HFF-Myc (cell line): Measurements from ENCODE around the gene YTHDF1.

ENCODE experiments used
- DNase-seq: peaks from one replicate; pipeline ENCODE4 v3.0.0-alpha.2; 2011; ENCODE audit warnings: low read depth; ENCODE audit errors: extremely low read depth
- H3K4me3 ChIP-seq: replicated peaks from 2 replicates; pipeline ENCODE4 v1.5.1; 2011; ENCODE audit warnings: low read depth, mild to moderate bottlenecking, control low read depth, low read length
- CTCF ChIP-seq: IDR thresholded peaks from 2 replicates; pipeline ENCODE4 v1.5.1; 2012; ENCODE audit warnings: mild to moderate bottlenecking, low read depth, low read length, control low read depth; ENCODE audit errors: missing control alignments

The YTHDF1 gene

GRCh38 chr20:63167026-63167917 is 48.7 kb downstream of the YTHDF1 start:
- no peak for TF ChIP-seq CTCF
- DNase-seq: no peak
- H3K4me3 ChIP-seq: no peak overlapping the region

- H3K4me3 ChIP-seq: no peak overlapping the region
- TF ChIP-seq CTCF: no peak
- DNase-seq: no peak
These were observed 49.5 kb downstream of the YTHDF1 start for GRCh38 chr20:63166193-63167020.

- TF ChIP-seq CTCF: no peak
- H3K4me3 ChIP-seq: no peak overlapping the region
- DNase-seq: no peak
These were observed 50.4 kb downstream of the YTHDF1 start for GRCh38 chr20:63165356-63166192.

GRCh38 chr20:63164484-63165355 is 51.2 kb downstream of the YTHDF1 start:
- TF ChIP-seq CTCF: no peak
- no peak for DNase-seq

GRCh38 chr20:63163596-63164483 is 52.1 kb downstream of the YTHDF1 start:
- H3K4me3 ChIP-seq: no peak overlapping the region
- DNase-seq: no peak
- no peak for TF ChIP-seq CTCF

More at GRCh38 chr20:63164484-63165355, 51.2 kb downstream of the YTHDF1 start:
- no peak overlapping the region for H3K4me3 ChIP-seq
